Measurements from ENCODE around the gene SMTNL2.

Gene SMTNL2

DNA sequence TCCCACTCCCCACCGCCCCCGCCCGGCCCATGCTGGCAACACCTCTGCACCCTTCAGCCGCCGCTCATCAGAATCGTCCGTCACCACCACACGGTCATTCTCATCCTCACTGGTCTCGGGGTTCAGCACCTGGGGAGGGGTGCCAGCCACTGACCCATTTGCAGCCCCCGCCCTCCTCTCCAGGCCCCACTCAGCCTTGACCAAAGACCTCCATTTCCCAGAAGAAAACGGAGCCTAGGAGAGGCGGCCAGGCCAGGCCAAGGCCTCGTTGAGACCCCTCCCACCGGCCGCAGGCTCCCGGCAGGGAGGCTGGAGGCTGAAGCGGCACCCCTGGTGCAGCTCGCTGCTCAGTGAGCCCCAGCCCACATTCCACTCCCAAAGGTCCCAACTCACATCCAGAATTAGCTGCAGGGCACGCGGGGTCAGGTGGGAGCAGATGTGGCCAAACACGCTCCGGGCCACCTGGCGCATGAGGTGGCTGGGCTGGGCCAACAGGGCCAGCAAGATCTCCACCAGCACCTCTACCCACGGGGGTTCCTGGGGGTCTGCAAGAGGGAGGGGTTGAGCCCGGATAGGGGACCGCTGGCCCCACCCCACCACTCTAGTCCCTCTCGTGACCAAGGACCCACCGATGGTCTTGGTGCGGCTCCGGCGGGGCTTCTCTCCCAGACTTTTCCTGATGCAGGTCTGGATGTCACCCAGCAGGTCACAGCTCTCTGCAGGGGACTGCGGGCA lies 38.9 kb upstream of the SMTNL2 start:
- Histone ChIP-seq H3K9ac (ENCODE audit: low read depth in 1 of 2, low read length in 2 of 2) (no peak overlapping the region), H3K36me3 (ENCODE audit: control insufficient read depth in 2 of 2, insufficient read depth in 2 of 2, low read length in 2 of 2) (peaks cover 53 to 77% of the 10 kb centered on the region in 2 donors), H3K27ac (ENCODE audit: low read depth in 2 of 2, low read length in 2 of 2) (no peak overlapping the region), H3K4me3 (ENCODE audit: low read length in 2 of 2) (no peak overlapping the region), H3K9me3 (ENCODE audit: control insufficient read depth in 2 of 2, low read length in 2 of 2) (no peaks in the 10 kb centered on the region), H3K4me1 (ENCODE audit: control insufficient read depth in 2 of 2, insufficient read depth in 2 of 2, low read length in 2 of 2) (peaks cover 0 to 3% of the 10 kb centered on the region in 2 donors), H3K27me3 (ENCODE audit: control insufficient read depth in 2 of 2, insufficient read depth in 2 of 2, low read length in 2 of 2) (no peaks in the 10 kb centered on the region)

DNA sequence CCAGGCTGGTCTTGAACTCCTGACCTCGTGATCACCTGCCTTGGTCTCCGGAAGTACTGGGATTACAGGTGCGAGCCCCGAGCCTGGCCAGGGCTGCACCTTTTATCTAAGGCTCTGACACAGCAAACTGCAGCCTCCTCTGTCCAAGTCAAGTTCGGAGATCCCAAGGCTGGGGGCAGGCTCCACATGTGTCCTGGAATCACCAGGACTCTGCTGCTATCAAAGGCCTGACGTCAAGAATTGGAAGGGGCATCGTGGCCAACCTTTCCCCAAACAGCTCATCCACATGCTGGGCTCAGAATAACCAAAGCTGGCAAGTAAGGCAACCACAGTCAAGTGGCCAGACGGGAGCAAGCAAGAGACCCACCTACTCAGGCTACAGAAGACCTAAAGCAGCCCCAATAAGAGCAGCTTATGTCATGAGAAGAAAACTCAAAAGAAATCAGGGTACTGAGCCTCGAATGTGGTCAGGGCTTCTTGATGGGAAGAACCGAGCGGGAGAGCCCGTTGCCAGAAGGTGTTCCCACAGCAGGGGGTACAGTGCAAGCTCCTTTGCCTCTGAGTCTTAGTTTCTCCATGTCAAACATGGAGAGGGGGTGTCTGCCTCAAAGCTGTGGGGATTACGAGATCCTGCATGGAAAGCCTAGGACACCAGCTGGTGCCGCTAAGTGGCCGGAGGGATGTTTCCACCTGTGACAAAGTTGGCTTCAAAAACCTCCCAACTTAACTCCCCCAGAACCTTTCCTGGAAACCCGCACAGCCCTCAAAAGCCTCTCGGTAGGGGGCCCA lies 37.0 kb upstream of the SMTNL2 start:
- H3K36me3 ChIP-seq (ENCODE audit: control insufficient read depth in 2 of 2, insufficient read depth in 2 of 2, low read length in 2 of 2): peaks cover 57 to 76% of the 10 kb centered on the region in 2 donors
- no peak overlapping the region for H3K9ac ChIP-seq (ENCODE audit: low read depth in 1 of 2, low read length in 2 of 2)
- no peaks in the 10 kb centered on the region for H3K4me1 ChIP-seq (ENCODE audit: control insufficient read depth in 2 of 2, insufficient read depth in 2 of 2, low read length in 2 of 2)
- H3K9me3 ChIP-seq (ENCODE audit: control insufficient read depth in 2 of 2, low read length in 2 of 2): no peaks in the 10 kb centered on the region
- no peak overlapping the region for H3K4me3 ChIP-seq (ENCODE audit: low read length in 2 of 2)
- no peak overlapping the region for H3K27ac ChIP-seq (ENCODE audit: low read depth in 2 of 2, low read length in 2 of 2)
- H3K27me3 ChIP-seq (ENCODE audit: control insufficient read depth in 2 of 2, insufficient read depth in 2 of 2, low read length in 2 of 2): no peaks in the 10 kb centered on the region

DNA sequence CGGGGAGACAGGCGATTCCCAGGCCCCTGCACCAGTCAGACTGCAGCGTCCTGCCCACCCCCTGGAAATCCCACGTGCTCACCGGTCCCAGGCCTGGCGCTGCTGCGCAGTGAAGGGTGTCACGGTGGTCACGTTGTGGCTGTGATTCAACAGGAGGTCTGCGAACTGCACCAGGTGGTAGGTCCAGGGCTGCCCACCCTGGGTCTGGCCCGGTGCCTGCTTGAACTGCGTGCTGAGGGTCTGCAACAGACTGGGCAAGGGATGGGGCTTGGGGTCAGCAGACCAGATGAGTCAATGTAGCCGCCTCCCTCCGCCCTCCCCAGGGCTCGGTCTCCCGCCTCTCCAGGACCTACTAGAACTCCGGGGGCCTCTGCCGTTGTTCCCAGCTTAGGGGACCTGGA lies 36.3 kb upstream of the SMTNL2 start:
- Histone ChIP-seq H3K4me3 (ENCODE audit: low read length in 2 of 2) (no peak overlapping the region), H3K9me3 (ENCODE audit: control insufficient read depth in 2 of 2, low read length in 2 of 2) (no peaks in the 10 kb centered on the region), H3K27ac (ENCODE audit: low read depth in 2 of 2, low read length in 2 of 2) (no peak overlapping the region), H3K27me3 (ENCODE audit: control insufficient read depth in 2 of 2, insufficient read depth in 2 of 2, low read length in 2 of 2) (no peaks in the 10 kb centered on the region), H3K9ac (ENCODE audit: low read depth in 1 of 2, low read length in 2 of 2) (no peak overlapping the region), H3K36me3 (ENCODE audit: control insufficient read depth in 2 of 2, insufficient read depth in 2 of 2, low read length in 2 of 2) (peaks cover 53 to 73% of the 10 kb centered on the region in 2 donors), H3K4me1 (ENCODE audit: control insufficient read depth in 2 of 2, insufficient read depth in 2 of 2, low read length in 2 of 2) (no peaks in the 10 kb centered on the region)

DNA sequence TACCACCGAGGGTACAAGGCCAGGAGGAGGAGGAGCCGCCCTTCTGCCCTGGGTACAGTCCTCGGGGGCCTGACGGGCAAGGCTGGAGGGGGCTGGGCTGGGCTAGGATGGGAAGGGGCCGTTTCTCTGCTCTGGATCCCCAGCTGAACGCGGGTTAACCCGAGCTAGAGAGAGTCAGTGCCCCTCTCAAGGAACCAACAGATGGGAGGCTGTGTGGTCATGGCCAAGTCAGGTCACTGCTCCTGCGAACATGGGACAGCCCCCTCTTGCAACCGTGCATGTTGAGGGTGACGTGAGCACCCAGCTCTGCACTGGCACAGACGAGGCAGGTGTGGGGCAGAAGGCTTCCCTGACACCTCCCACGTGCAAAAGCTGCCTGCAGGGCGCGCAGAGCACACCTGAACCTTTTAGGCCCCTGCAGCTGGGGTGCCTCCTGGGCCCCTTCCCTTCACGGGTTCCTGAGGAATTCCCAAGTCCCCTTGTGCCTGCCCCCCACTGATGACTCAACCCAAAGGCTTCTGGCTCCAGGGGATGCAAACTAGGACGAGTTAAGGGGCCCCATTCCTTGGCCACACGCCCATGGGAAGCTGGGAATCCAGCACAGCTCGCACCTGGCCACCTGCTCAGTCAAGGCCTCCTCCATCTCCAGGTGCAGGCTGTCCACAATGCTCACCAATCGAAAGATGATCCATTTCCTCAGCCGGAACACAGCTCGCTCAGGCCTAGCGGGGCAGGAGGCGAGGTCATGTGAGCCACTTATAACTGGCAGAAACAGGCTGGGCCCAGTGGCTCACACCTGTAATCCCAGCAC lies 35.4 kb upstream of the SMTNL2 start:
- H3K27me3 ChIP-seq (ENCODE audit: control insufficient read depth in 2 of 2, insufficient read depth in 2 of 2, low read length in 2 of 2): no peaks in the 10 kb centered on the region
- H3K27ac ChIP-seq (ENCODE audit: low read depth in 2 of 2, low read length in 2 of 2): no peak overlapping the region
- no peaks in the 10 kb centered on the region for H3K9me3 ChIP-seq (ENCODE audit: control insufficient read depth in 2 of 2, low read length in 2 of 2)
- H3K4me1 ChIP-seq (ENCODE audit: control insufficient read depth in 2 of 2, insufficient read depth in 2 of 2, low read length in 2 of 2): peaks cover 3 to 4% of the 10 kb centered on the region in 2 donors
- H3K36me3 ChIP-seq (ENCODE audit: control insufficient read depth in 2 of 2, insufficient read depth in 2 of 2, low read length in 2 of 2): peaks cover 55 to 67% of the 10 kb centered on the region in 2 donors
- H3K9ac ChIP-seq (ENCODE audit: low read depth in 1 of 2, low read length in 2 of 2): no peak overlapping the region
- H3K4me3 ChIP-seq (ENCODE audit: low read length in 2 of 2): no peak overlapping the region

DNA sequence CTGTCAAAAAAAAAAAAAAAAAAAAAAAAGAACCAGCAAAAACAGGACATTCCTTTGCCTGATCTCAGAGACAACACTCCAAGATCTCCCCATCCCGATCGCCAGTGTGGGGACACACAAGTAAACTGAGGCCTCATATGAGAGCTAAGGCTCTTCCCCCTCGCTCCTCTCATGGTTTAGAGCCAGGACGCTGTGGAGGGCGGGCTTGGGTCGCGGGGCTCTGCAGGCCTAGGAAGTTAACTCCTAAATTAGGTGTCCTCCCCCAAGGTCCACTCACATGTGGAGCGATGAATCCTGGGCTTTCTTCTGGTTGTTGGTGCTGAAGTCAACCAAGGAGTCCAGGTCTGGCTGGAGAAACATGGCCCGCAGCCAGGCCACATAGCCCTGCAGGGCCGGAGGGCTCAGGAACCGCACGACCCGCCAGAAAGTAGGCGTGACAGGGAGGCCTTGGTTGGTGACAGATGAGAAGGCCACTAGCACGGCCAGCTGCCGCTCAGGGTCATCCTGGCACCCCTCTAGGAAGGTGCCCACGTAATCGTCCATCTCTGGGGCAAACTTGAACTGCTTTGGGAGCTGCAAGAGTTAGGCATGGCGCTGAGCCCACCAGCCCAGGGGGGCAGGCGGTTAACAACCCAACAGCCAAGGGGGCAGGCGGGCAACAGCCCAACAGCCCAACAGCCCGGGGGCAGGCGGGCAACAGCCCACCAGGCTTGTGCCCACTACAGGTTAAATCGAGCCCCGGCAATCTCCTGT lies 34.4 kb upstream of the SMTNL2 start:
- Histone ChIP-seq H3K27me3 (ENCODE audit: control insufficient read depth in 2 of 2, insufficient read depth in 2 of 2, low read length in 2 of 2) (no peaks in the 10 kb centered on the region), H3K4me1 (ENCODE audit: control insufficient read depth in 2 of 2, insufficient read depth in 2 of 2, low read length in 2 of 2) (peaks cover 14% of the 10 kb centered on the region in 2 donors), H3K36me3 (ENCODE audit: control insufficient read depth in 2 of 2, insufficient read depth in 2 of 2, low read length in 2 of 2) (peaks cover 55 to 66% of the 10 kb centered on the region in 2 donors), H3K9ac (ENCODE audit: low read depth in 1 of 2, low read length in 2 of 2) (no peak overlapping the region), H3K9me3 (ENCODE audit: control insufficient read depth in 2 of 2, low read length in 2 of 2) (no peaks in the 10 kb centered on the region), H3K27ac (ENCODE audit: low read depth in 2 of 2, low read length in 2 of 2) (no peak overlapping the region), H3K4me3 (ENCODE audit: low read length in 2 of 2) (no peak overlapping the region)

DNA sequence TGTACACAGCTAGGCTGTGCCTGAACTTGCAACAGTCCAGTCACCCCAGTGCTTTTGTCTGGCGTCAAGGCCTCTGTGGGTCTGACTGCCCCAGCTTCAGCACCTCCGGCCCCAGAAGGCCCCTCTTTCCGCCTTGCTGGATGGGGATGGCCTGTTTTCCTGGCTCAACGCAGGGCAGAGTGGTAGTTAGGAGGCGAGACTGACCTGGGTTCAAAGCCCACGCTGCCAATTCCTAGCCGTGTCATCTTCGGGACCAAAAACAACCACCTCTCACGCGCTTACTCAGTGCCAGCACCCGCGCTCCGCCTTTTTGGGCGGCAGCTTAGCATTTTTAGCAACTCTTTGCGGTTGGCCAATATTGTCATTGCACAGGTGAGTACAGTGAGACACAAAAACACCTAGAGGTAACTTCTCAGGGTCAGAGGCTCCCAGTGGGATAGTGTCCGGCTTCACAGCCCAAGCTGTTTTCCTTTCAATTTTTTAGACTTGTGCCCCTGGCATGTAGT lies 33.7 kb upstream of the SMTNL2 start:
- Histone ChIP-seq H3K27ac (ENCODE audit: low read depth in 2 of 2, low read length in 2 of 2) (no peak overlapping the region), H3K36me3 (ENCODE audit: control insufficient read depth in 2 of 2, insufficient read depth in 2 of 2, low read length in 2 of 2) (peaks cover 55 to 62% of the 10 kb centered on the region in 2 donors), H3K4me1 (ENCODE audit: control insufficient read depth in 2 of 2, insufficient read depth in 2 of 2, low read length in 2 of 2) (peaks cover 15 to 16% of the 10 kb centered on the region in 2 donors), H3K9ac (ENCODE audit: low read depth in 1 of 2, low read length in 2 of 2) (no peak overlapping the region), H3K9me3 (ENCODE audit: control insufficient read depth in 2 of 2, low read length in 2 of 2) (no peaks in the 10 kb centered on the region), H3K27me3 (ENCODE audit: control insufficient read depth in 2 of 2, insufficient read depth in 2 of 2, low read length in 2 of 2) (no peaks in the 10 kb centered on the region), H3K4me3 (ENCODE audit: low read length in 2 of 2) (no peak overlapping the region)

DNA sequence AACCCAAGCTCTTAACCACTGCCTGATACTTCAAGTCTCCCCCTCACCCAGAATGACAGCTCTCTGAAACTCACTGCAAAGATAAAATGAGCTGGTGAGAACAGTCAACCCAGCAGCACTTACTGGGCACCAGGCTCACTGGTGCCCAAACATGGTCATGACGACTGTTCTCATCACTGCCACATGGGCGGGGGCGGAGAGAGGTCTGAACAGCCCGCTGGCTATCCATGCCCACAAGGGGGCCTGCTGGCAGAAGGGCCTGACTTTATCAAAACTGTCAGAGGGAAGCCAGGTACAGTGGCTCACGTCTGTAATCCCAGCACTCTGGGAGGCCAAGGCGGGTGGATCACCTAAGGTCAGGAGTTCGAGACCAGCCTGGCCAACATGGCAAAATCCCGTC lies 33.2 kb upstream of the SMTNL2 start:
- peaks cover 21 to 22% of the 10 kb centered on the region in 2 donors for H3K4me1 ChIP-seq (ENCODE audit: control insufficient read depth in 2 of 2, insufficient read depth in 2 of 2, low read length in 2 of 2)
- H3K9ac ChIP-seq (ENCODE audit: low read depth in 1 of 2, low read length in 2 of 2): no peak overlapping the region
- no peak overlapping the region for H3K27ac ChIP-seq (ENCODE audit: low read depth in 2 of 2, low read length in 2 of 2)
- H3K36me3 ChIP-seq (ENCODE audit: control insufficient read depth in 2 of 2, insufficient read depth in 2 of 2, low read length in 2 of 2): peaks cover 52 to 61% of the 10 kb centered on the region in 2 donors
- no peaks in the 10 kb centered on the region for H3K27me3 ChIP-seq (ENCODE audit: control insufficient read depth in 2 of 2, insufficient read depth in 2 of 2, low read length in 2 of 2)
- H3K4me3 ChIP-seq (ENCODE audit: low read length in 2 of 2): no peak overlapping the region
- H3K9me3 ChIP-seq (ENCODE audit: control insufficient read depth in 2 of 2, low read length in 2 of 2): no peaks in the 10 kb centered on the region

DNA sequence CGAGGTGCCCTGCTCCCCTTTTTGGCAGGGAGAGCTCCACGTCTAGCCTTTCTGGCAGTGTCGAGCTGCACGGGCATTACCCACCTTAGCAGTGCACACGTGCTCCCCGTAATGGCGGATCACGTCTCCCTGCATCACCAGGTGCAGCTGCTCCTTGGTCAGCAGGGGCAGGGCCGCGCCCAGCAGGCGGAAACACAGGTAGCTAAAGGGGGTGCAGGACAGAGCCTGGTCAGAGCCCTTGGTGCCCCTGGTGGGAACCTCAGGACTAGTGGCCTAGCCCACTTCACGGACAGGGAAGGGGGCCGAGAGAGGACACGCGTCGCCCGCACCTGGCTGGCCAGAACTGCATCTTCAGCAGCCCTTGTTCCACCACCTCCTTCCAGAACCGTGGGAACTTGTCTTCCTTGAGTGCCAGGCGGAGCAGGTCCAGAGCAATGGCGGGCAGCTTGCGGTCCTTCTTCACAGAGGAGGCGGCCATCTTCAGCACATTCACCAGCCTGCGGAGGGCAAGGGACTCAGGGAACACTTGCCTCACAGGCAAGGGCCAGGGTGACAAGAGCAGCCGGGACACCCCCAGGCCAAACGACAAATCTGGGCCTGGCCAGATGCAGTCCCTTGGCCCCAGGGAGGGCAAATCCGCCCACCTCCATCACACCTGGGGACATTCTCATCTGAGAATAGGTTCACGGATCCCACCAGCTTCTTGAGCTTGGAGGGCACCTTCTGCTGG lies 32.4 kb upstream of the SMTNL2 start:
- H3K4me3 ChIP-seq (ENCODE audit: low read length in 2 of 2): no peak overlapping the region
- H3K9me3 ChIP-seq (ENCODE audit: control insufficient read depth in 2 of 2, low read length in 2 of 2): no peaks in the 10 kb centered on the region
- H3K27me3 ChIP-seq (ENCODE audit: control insufficient read depth in 2 of 2, insufficient read depth in 2 of 2, low read length in 2 of 2): no peaks in the 10 kb centered on the region
- peaks cover 52 to 54% of the 10 kb centered on the region in 2 donors for H3K36me3 ChIP-seq (ENCODE audit: control insufficient read depth in 2 of 2, insufficient read depth in 2 of 2, low read length in 2 of 2)
- peaks cover 22 to 25% of the 10 kb centered on the region in 2 donors for H3K4me1 ChIP-seq (ENCODE audit: control insufficient read depth in 2 of 2, insufficient read depth in 2 of 2, low read length in 2 of 2)
- no peak overlapping the region for H3K27ac ChIP-seq (ENCODE audit: low read depth in 2 of 2, low read length in 2 of 2)
- no peak overlapping the region for H3K9ac ChIP-seq (ENCODE audit: low read depth in 1 of 2, low read length in 2 of 2)

DNA sequence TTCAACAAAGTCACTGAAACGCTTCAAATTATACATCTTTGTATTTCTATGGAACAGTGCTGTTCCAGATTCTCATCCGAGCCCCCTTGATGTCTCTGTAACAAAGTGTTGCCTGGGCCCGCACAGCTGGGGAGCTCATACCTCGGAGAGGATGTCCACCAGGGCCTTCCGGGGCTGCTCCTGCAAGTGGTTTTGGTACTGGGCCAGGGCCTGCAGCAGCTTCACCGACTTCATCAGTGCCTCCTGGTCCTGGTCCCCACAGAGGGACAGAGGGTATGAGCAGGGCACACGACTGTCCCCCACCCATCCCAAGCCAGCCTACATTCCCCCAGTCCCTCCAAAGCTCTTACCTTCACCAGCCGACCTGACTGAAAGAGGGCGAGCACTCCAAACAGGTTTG lies 30.7 kb upstream of the SMTNL2 start:
- no peaks in the 10 kb centered on the region for H3K9me3 ChIP-seq (ENCODE audit: control insufficient read depth in 2 of 2, low read length in 2 of 2)
- H3K36me3 ChIP-seq (ENCODE audit: control insufficient read depth in 2 of 2, insufficient read depth in 2 of 2, low read length in 2 of 2): peaks cover 41 to 43% of the 10 kb centered on the region in 2 donors
- no peak overlapping the region for H3K9ac ChIP-seq (ENCODE audit: low read depth in 1 of 2, low read length in 2 of 2)
- H3K4me1 ChIP-seq (ENCODE audit: control insufficient read depth in 2 of 2, insufficient read depth in 2 of 2, low read length in 2 of 2): peaks cover 23 to 27% of the 10 kb centered on the region in 2 donors
- H3K27ac ChIP-seq (ENCODE audit: low read depth in 2 of 2, low read length in 2 of 2): no peak overlapping the region
- H3K4me3 ChIP-seq (ENCODE audit: low read length in 2 of 2): peak overlapping the region in 1 of 2 donors; percentile 83
- H3K27me3 ChIP-seq (ENCODE audit: control insufficient read depth in 2 of 2, insufficient read depth in 2 of 2, low read length in 2 of 2): no peaks in the 10 kb centered on the region
